Activated naive CD4-positive, alpha-beta T cell treated with anti-CD3 and anti-CD28 coated beads, Interleukin-2, amount 50 U/mL, for 72 hours (primary cell): Measurements from ENCODE around the gene LAMA1. TPM values are rescaled to one million over a fixed set of nuclear protein-coding genes. Genes with fewer than 3 reads are reported as not detected.

Experiments
- ATAC-seq, 2 donors: fragments of 150-1000 bp; cut with Tn5 transposase; 2 replicates each; pipeline ENCODE4 v1.10.0; 2021; ENCODE audit warnings: mild to moderate bottlenecking in 2 of 2, moderate library complexity in 2 of 2
- DNase-seq, 2 donors: peaks; one replicate each; pipeline ENCODE4 v3.0.0; 2021 to 2022; ENCODE audit warnings: low spot score in 2 of 2
- H3K27ac Mint-ChIP-seq, 2 donors: one replicate each; pipeline ENCODE4 v1.8.0; 2022; ENCODE audit warnings: mild to moderate bottlenecking in 2 of 2, mixed read lengths in 2 of 2
- H3K36me3 Mint-ChIP-seq, 2 donors: one replicate each; pipeline ENCODE4 v1.8.0; 2022; ENCODE audit warnings: mixed read lengths in 2 of 2
- H3K9me3 Mint-ChIP-seq, 2 donors: one replicate each; pipeline ENCODE4 v1.8.0; 2022; ENCODE audit warnings: mixed read lengths in 2 of 2
- total RNA-seq, 2 donors: library from RNA; stranded (reverse); gene quantifications; one replicate each; pipeline ENCODE4 v1.2.3, GENCODE V29; 2022

Gene LAMA1
- total RNA-seq, 2 donors from 2014 or later = not detected

DNA sequence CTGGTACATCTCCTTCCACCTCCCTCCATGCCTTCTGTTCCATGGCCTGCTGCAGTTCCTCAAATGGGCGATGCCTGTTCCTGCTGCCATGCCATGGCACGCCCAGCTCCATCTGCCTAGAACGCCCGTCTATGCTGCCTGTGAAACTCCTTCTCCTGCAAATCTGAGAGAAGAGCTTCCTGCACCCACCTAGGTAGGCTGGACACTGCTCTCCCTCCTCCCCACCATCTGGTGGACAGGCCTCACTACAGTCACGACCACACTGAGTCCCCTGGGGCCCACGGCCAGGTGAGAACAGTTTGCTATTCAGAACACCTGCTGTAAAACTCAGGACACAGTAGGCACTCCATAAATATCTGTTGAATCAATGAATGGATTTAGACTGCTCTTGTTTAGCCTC is 92.4 kb downstream of the LAMA1 start:
- no peak overlapping the region for H3K27ac Mint-ChIP-seq
- ATAC-seq (no peak), DNase-seq (no peak)
- H3K36me3 Mint-ChIP-seq = peaks cover 0 to 5% of the 10 kb centered on the region in 2 donors
- H3K9me3 Mint-ChIP-seq = no peaks in the 10 kb centered on the region

DNA sequence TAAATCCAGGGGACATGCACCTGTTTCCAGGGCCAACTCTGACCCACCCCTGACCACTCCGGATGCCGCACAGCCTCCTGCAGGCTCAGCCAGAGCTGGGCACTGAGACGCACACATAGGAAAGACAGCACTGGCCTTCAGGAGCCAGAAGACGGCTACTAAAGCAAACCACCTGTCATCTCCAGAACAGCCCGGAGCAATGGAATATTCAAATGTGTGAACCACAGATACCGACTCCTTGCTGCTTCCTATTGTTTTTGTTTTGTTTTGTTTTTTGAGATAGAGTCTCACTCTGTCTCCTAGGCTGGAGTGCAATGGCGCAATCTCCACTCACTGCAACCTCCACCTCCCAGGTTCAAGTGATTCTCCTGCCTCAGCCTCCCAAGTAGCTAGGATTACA is 94.0 kb downstream of the LAMA1 start:
- no peak for DNase-seq
- no peak for ATAC-seq
- Mint-ChIP-seq H3K9me3 (no peaks in the 10 kb centered on the region), H3K36me3 (peaks cover 0 to 5% of the 10 kb centered on the region in 2 donors), H3K27ac (no peak overlapping the region)

GRCh38 chr18:7023063-7023580 is 94.5 kb downstream of the LAMA1 start:
- DNase-seq (no peak), ATAC-seq (no peak)
- Mint-ChIP-seq H3K9me3 (no peaks in the 10 kb centered on the region), H3K27ac (no peak overlapping the region), H3K36me3 (peaks cover 0 to 5% of the 10 kb centered on the region in 2 donors)

- ATAC-seq (peak in 1 of 2 donors; percentile 43), DNase-seq (no peak)
- no peak overlapping the region for H3K27ac Mint-ChIP-seq
- H3K9me3 Mint-ChIP-seq = no peaks in the 10 kb centered on the region
- H3K36me3 Mint-ChIP-seq = peaks cover 0 to 5% of the 10 kb centered on the region in 2 donors
Observed at GRCh38 chr18:7021994-7022840, 95.4 kb downstream of the LAMA1 start.

- no peaks in the 10 kb centered on the region for H3K9me3 Mint-ChIP-seq
Observed at GRCh38 chr18:7020995-7021777, 96.4 kb downstream of the LAMA1 start.

GRCh38 chr18:7017013-7017412 is 100.6 kb downstream of the LAMA1 start:
- DNase-seq = no peak
- H3K27ac Mint-ChIP-seq = no peak overlapping the region
- no peaks in the 10 kb centered on the region for H3K36me3 Mint-ChIP-seq
- H3K9me3 Mint-ChIP-seq = no peaks in the 10 kb centered on the region
- peak in 1 of 2 donors; percentile 36 for ATAC-seq

More at GRCh38 chr18:7020995-7021777, 96.4 kb downstream of the LAMA1 start:
- no peak for DNase-seq
- no peak for ATAC-seq
- no peak overlapping the region for H3K27ac Mint-ChIP-seq
- H3K36me3 Mint-ChIP-seq = peaks cover 0 to 5% of the 10 kb centered on the region in 2 donors

- no peaks in the 10 kb centered on the region for H3K36me3 Mint-ChIP-seq
- no peak for ATAC-seq
- H3K9me3 Mint-ChIP-seq = no peaks in the 10 kb centered on the region
Observed at GRCh38 chr18:7011142-7011541, 106.5 kb downstream of the LAMA1 start.

GRCh38 chr18:7004009-7004408 is 113.6 kb downstream of the LAMA1 start:
- DNase-seq (no peak), ATAC-seq (no peak)
- no peaks in the 10 kb centered on the region for H3K9me3 Mint-ChIP-seq
- H3K27ac Mint-ChIP-seq = no peak overlapping the region
- no peaks in the 10 kb centered on the region for H3K36me3 Mint-ChIP-seq

More at GRCh38 chr18:7011142-7011541, 106.5 kb downstream of the LAMA1 start:
- no peak for DNase-seq
- H3K27ac Mint-ChIP-seq = no peak overlapping the region

- DNase-seq (no peak), ATAC-seq (no peak)
- H3K9me3 Mint-ChIP-seq = no peaks in the 10 kb centered on the region
- H3K36me3 Mint-ChIP-seq = no peaks in the 10 kb centered on the region
- no peak overlapping the region for H3K27ac Mint-ChIP-seq
Observed at GRCh38 chr18:7002107-7002506, 115.5 kb downstream of the LAMA1 start.

- H3K9me3 Mint-ChIP-seq = no peaks in the 10 kb centered on the region
- ATAC-seq (no peak), DNase-seq (no peak)
- H3K36me3 Mint-ChIP-seq = no peaks in the 10 kb centered on the region
- no peak overlapping the region for H3K27ac Mint-ChIP-seq
Observed at GRCh38 chr18:7000484-7001096, 117.0 kb downstream of the LAMA1 start.

DNA sequence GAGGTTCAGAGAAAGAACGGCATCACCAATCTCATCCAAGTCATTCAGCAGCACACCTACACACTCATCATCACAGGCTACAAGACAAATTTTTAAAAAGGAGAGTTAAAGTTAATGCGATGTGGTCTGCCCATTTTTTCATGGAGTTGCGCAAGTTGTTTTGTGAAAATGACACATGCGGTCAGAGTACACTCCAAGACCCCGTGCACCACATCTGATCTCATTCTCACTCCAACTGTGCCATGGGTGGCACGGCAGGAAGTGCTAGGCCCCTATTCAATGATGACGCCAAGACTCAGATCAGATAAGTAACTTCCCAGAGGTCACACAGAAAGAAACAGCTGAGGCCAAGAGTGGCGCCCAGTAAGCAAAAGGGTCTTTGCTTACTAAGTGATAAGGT is 119.8 kb downstream of the LAMA1 start:
- DNase-seq (no peak), ATAC-seq (no peak)
- Mint-ChIP-seq H3K27ac (no peak overlapping the region), H3K9me3 (no peaks in the 10 kb centered on the region), H3K36me3 (no peaks in the 10 kb centered on the region)

GRCh38 chr18:6994771-6995430 is 122.7 kb downstream of the LAMA1 start:
- no peak overlapping the region for H3K27ac Mint-ChIP-seq
- H3K9me3 Mint-ChIP-seq = peaks cover 0 to 4% of the 10 kb centered on the region in 2 donors
- DNase-seq (no peak), ATAC-seq (no peak)
- peaks cover 0 to 5% of the 10 kb centered on the region in 2 donors for H3K36me3 Mint-ChIP-seq

DNA sequence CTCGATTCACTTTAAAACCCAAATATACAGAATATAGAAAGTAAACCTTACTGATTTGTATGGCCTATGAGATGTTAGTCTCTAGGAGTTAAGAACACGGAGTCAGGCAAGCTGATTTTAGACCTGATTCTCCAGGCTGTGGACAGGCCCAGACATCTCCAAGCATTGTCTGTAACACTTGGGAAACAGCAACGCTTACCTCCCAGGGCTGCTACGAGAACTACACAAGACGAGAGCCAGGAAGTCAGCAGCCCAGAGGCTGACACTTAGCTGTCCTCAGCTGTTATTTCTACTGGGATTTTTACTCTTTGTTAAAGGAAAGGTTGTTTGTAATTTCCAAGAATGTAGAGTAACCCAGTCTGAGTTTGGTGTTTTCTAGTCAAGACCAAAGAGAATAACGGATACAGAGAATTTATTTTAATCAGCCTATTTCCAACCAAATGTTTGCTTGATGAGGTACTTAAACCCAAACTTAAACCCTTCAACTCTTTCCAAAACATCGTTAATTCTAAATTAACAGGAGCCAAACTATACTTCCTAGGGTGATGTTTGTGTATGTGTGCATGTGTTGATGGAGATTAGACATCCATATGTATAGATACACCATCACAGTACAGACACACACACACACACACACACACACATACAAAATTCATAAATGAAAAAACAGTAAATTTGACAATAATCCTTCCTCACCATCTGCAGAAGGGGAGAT is 123.4 kb downstream of the LAMA1 start:
- peaks cover 0 to 4% of the 10 kb centered on the region in 2 donors for H3K9me3 Mint-ChIP-seq
- H3K36me3 Mint-ChIP-seq = peaks cover 0 to 5% of the 10 kb centered on the region in 2 donors
- DNase-seq (no peak), ATAC-seq (no peak)
- no peak overlapping the region for H3K27ac Mint-ChIP-seq

GRCh38 chr18:6992761-6993160 is 124.8 kb downstream of the LAMA1 start:
- peaks cover 0 to 5% of the 10 kb centered on the region in 2 donors for H3K36me3 Mint-ChIP-seq
- no peak for ATAC-seq
- H3K9me3 Mint-ChIP-seq = peaks cover 0 to 4% of the 10 kb centered on the region in 2 donors
- H3K27ac Mint-ChIP-seq = no peak overlapping the region
- no peak for DNase-seq

GRCh38 chr18:6983366-6983765 is 134.2 kb downstream of the LAMA1 start:
- no peak overlapping the region for H3K27ac Mint-ChIP-seq
- no peak for DNase-seq
- no peak for ATAC-seq
- peaks cover 0 to 5% of the 10 kb centered on the region in 2 donors for H3K9me3 Mint-ChIP-seq
- H3K36me3 Mint-ChIP-seq = no peaks in the 10 kb centered on the region

GRCh38 chr18:6982398-6982797 is 135.2 kb downstream of the LAMA1 start:
- DNase-seq (no peak), ATAC-seq (no peak)
- no peak overlapping the region for H3K27ac Mint-ChIP-seq
- H3K36me3 Mint-ChIP-seq = no peaks in the 10 kb centered on the region
- peaks cover 0 to 5% of the 10 kb centered on the region in 2 donors for H3K9me3 Mint-ChIP-seq
